ENCODE measurements around the gene UGT1A5.
A peak's percentile ranks its signal among the peaks of the same experiment; 100 is the strongest.

UGT1A5 gene

GRCh38 chr2:233818639-233819621, 106.2 kb downstream of the UGT1A5 start:
- H3K4me1 ChIP-seq (ENCODE audit: insufficient read depth, poor library complexity, severe bottlenecking), result no peaks in the 10 kb centered on the region
- ATAC-seq (ENCODE audit: low read depth) (no peak), DNase-seq (ENCODE audit: low spot score) (peak; percentile 41)
- no peaks in the 10 kb centered on the region for H3K9me3 ChIP-seq (ENCODE audit: severe bottlenecking)
- H3K27ac ChIP-seq (ENCODE audit: poor library complexity, severe bottlenecking), result no peak overlapping the region
- no peak overlapping the region for H3K4me3 ChIP-seq (ENCODE audit: severe bottlenecking)
- TF ChIP-seq, protein P1, sequence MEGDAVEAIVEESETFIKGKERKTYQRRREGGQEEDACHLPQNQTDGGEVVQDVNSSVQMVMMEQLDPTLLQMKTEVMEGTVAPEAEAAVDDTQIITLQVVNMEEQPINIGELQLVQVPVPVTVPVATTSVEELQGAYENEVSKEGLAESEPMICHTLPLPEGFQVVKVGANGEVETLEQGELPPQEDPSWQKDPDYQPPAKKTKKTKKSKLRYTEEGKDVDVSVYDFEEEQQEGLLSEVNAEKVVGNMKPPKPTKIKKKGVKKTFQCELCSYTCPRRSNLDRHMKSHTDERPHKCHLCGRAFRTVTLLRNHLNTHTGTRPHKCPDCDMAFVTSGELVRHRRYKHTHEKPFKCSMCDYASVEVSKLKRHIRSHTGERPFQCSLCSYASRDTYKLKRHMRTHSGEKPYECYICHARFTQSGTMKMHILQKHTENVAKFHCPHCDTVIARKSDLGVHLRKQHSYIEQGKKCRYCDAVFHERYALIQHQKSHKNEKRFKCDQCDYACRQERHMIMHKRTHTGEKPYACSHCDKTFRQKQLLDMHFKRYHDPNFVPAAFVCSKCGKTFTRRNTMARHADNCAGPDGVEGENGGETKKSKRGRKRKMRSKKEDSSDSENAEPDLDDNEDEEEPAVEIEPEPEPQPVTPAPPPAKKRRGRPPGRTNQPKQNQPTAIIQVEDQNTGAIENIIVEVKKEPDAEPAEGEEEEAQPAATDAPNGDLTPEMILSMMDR (IDR thresholded peaks at IDR 0.05; ENCODE audit: poor library complexity, severe bottlenecking), result no peak
- no peaks in the 10 kb centered on the region for H3K27me3 ChIP-seq (ENCODE audit: insufficient read depth, poor library complexity, severe bottlenecking)
- no peaks in the 10 kb centered on the region for H3K36me3 ChIP-seq (ENCODE audit: low read depth)

- H3K4me1 ChIP-seq (ENCODE audit: insufficient read depth, poor library complexity, severe bottlenecking), result no peaks in the 10 kb centered on the region
- H3K36me3 ChIP-seq (ENCODE audit: low read depth), result no peaks in the 10 kb centered on the region
- no peaks in the 10 kb centered on the region for H3K9me3 ChIP-seq (ENCODE audit: severe bottlenecking)
- DNase-seq (ENCODE audit: low spot score), result peak; percentile 38
- ATAC-seq (ENCODE audit: low read depth), result no peak
- H3K27ac ChIP-seq (ENCODE audit: poor library complexity, severe bottlenecking), result no peak overlapping the region
- H3K4me3 ChIP-seq (ENCODE audit: severe bottlenecking), result no peak overlapping the region
- TF ChIP-seq, protein P1 (IDR thresholded peaks at IDR 0.05; ENCODE audit: poor library complexity, severe bottlenecking), result no peak
- H3K27me3 ChIP-seq (ENCODE audit: insufficient read depth, poor library complexity, severe bottlenecking), result no peaks in the 10 kb centered on the region
Observed at GRCh38 chr2:233819884-233820773, 107.4 kb downstream of the UGT1A5 start.

DNA sequence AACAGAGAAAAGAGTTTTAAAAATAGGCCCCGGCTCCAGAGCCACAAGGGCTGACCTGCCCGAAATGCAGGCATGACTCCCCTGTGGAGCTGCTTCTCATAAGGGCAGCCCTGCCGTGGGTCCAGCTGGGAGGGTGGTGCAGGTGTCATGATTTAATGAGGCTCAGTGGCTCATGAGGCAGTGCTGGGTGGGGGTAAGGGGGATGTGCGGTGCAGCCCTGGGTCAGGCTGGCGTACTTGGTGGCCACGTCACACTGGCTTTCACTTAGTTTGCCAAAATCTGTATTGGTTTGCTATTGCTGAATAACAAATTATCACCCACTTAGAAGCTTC, 108.0 kb downstream of the UGT1A5 start:
- Histone ChIP-seq H3K9me3 (ENCODE audit: severe bottlenecking) (no peaks in the 10 kb centered on the region), H3K27me3 (ENCODE audit: insufficient read depth, poor library complexity, severe bottlenecking) (no peaks in the 10 kb centered on the region), H3K27ac (ENCODE audit: poor library complexity, severe bottlenecking) (no peak overlapping the region), H3K4me3 (ENCODE audit: severe bottlenecking) (no peak overlapping the region), H3K36me3 (ENCODE audit: low read depth) (no peaks in the 10 kb centered on the region), H3K4me1 (ENCODE audit: insufficient read depth, poor library complexity, severe bottlenecking) (no peaks in the 10 kb centered on the region)
- ATAC-seq (ENCODE audit: low read depth) (no peak), DNase-seq (ENCODE audit: low spot score) (peak; percentile 37)
- TF ChIP-seq, protein P1 (IDR thresholded peaks at IDR 0.05; ENCODE audit: poor library complexity, severe bottlenecking), result no peak

GRCh38 chr2:233821196-233821595, 108.5 kb downstream of the UGT1A5 start:
- Histone ChIP-seq H3K4me3 (ENCODE audit: severe bottlenecking) (no peak overlapping the region), H3K27me3 (ENCODE audit: insufficient read depth, poor library complexity, severe bottlenecking) (no peaks in the 10 kb centered on the region), H3K9me3 (ENCODE audit: severe bottlenecking) (no peaks in the 10 kb centered on the region), H3K36me3 (ENCODE audit: low read depth) (no peaks in the 10 kb centered on the region), H3K27ac (ENCODE audit: poor library complexity, severe bottlenecking) (no peak overlapping the region), H3K4me1 (ENCODE audit: insufficient read depth, poor library complexity, severe bottlenecking) (no peaks in the 10 kb centered on the region)
- ATAC-seq (ENCODE audit: low read depth) (no peak), DNase-seq (ENCODE audit: low spot score) (peak; percentile 2)
- TF ChIP-seq, protein P1 (IDR thresholded peaks at IDR 0.05; ENCODE audit: poor library complexity, severe bottlenecking), result no peak
